Cardiac fibroblast (primary cell): ENCODE data around the gene ZNF506.
"Not testable (repeated sequence)": the region's sequence is repeated elsewhere in the genome, so short reads cannot be mapped to it uniquely, and the experiment has no call there.

Experiments
- DNase-seq, 2 donors: peaks; one replicate each; pipeline versions ENCODE4 v3.0.0 to v3.0.0-alpha.2; 2010; ENCODE audit warnings: low read depth in 2 of 2
- H3K4me3 ChIP-seq, 2 donors: replicated peaks in 1 of 2; 1 replicate in 1 of 2; 2 replicates in 1 of 2; pipeline ENCODE4 v1.5.1; 2011; ENCODE audit warnings: low read depth in 2 of 2, low read length in 2 of 2, mild to moderate bottlenecking in 2 of 2, moderate library complexity in 1 of 2
- CTCF ChIP-seq: IDR thresholded peaks from one replicate; pipeline ENCODE4 v1.5.1; 2011; ENCODE audit warnings: low read depth, mild to moderate bottlenecking, low read length, inconsistent platforms

The ZNF506 gene

DNA sequence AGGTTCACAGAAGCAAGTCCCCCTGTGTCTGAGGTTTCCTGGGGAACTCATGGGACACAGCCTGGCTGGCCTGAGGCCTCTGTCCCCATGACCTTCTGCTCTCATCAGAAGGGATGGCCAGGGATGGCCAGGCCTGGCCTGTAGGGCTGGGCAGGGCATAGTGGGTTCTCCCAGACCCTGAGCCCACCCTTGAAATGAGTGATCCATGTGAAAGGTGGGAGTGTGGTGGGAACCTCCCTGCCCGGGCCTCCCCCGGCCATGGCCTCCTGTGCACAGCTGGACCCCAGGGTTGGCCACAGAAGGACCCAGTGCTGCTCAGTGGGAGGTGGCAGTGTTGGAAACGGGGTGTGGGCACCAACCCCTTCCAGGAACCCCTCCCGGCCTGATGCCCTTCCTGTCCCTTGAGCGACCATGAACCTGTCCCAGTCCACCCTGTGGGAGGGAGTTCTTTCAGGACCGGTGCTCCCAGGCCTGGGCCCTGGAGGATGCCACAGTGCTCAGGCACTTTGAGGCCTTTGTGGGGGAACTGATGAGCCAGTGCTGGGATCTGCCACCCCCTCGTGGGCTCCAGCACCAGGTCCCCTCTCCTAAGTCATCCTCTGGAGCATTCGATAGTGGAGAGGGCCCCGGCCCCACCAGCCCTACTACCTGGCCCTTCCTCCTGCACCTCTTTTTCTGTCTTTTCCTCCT is 73.2 kb downstream of the ZNF506 start:
- no peak for TF ChIP-seq CTCF
- no peak overlapping the region for H3K4me3 ChIP-seq
- no peak for DNase-seq

DNA sequence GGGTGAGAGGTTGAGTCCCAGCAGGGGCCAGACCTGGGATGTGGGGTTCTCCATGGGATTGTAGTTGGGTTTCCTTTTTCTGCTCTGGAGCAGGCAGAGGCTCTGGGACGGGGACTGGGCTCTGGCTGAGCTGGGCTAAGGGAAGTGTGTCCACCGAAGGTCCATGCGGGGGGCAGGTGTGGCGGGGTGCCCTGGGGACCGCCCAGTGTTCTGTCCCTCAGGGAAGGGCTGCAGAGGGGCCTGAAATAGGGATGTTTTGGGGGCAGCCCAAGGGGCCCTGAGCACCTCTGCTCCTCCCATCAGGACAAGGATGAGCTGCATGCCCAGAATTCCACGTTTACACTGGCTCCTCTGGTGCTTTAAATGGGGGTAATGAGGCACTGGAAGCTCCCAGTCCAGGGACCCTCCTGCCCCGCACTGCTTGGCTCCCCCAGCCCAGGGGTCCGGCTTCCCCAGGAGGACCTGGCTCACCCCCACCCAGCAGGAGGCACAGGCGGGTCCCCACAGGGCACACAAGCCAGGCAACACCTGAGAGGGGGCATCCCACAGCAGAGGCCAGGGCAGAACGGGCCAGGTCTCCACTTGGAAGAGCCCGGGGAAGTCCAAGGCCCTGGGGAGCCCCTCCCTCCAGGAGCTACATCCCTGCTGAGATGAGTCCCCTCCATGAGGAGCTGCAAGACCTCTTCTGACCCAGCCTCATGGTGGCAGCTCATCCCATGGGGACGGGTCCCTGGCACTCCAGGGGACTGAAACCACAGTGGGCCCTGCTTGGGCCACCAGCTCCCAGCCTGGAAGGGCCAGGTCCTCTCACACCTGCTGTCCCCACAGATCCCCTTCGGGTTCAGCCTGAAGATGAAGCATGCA is 74.0 kb downstream of the ZNF506 start:
- H3K4me3 ChIP-seq = no peak overlapping the region
- no peak for TF ChIP-seq CTCF
- no peak for DNase-seq

- no peak for DNase-seq
- no peak overlapping the region for H3K4me3 ChIP-seq
- TF ChIP-seq CTCF = no peak
Observed at GRCh38 chr19:19746286-19747213, 75.0 kb downstream of the ZNF506 start.

DNA sequence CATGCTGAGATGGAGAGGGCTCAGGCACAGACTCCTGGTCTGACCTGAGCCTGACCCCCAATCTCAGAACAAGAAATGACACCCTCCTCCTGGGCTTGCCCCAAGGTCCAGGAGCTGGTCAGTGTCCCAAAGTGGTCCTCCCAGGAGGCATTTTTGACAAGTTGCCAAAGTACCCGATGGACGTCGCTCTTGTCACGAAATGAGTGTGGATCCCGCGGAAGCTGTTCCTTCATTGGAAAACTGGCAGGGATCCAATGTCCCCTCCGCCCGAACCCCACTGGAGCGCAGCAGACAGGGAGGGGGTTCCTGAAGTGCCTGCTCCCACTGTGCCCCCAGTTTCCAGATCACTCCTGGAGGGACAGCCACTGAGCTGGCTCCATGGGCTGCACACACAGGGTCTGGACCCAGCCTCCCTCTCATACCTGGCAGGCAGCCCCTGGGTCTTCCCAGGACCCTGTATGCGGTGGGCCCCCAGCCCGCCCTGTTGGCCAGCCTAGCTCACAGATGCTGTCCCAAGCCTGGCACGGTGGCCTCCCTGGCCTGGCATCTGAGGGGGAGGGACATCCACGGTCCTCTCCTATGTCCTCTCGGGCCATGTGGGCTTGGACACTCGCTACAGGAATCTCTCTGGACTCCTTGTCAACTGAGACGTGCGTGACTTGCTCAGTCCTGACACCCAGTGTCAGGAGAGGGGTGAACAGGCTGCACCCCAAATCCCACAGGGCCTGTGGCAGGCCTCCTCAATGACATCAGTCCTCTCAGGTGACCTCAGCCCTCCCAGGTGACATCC is 75.9 kb downstream of the ZNF506 start:
- TF ChIP-seq CTCF = no peak
- DNase-seq = no peak
- H3K4me3 ChIP-seq = no peak overlapping the region

DNA sequence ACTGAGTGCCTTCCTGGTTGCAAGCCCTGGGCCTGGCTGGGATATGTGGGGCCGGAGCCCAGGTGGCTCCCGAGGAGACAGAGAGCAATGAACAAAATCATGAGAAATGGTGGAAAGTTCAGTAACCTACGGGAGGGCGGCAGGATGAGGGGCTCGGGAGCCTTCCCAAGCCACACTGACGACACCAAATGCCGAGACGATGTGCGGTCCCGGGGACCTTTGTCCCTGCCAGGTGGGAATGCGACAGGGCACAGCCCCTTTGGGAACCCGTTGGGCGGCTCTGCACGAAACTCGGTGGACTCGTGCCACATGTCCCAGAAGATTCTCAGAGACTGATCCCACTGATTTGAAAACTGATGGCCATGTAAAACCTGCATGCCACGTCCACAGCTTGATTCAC is 76.9 kb downstream of the ZNF506 start:
- H3K4me3 ChIP-seq = no peak overlapping the region
- DNase-seq = no peak
- TF ChIP-seq CTCF = no peak

DNA sequence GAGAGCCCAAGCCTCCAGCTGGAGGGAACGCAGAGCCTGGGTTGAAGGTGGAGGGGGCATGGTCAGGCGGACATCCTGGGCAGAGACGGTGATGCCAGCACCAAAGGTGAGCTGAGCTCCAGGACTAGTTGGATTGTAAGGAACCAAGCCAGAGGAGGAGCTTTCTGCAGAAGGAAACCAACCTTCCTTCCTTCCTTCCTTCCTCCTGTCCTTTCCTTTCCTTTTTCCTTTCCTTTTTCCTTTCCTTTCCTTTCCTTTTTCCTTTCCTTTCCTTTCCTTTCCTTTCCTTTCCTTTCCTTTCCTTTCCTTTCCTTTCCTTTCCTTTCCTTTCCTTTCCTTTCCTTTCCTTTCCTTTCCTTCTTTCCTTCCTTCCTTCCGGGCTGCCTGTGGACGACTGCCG is 77.6 kb downstream of the ZNF506 start:
- DNase-seq, H3K4me3 ChIP-seq: not testable (repeated sequence)
